T-helper 9 cell (primary cell): ENCODE measurements around the gene PRPSAP1.
"Not testable (repeated sequence)": the region's sequence is repeated elsewhere in the genome, so short reads cannot be mapped to it uniquely, and the experiment has no call there.

Source experiments
- DNase-seq: peaks from one replicate; pipeline ENCODE4 v3.0.0-alpha.2; 2020

PRPSAP1 gene

GRCh38 chr17:76276461-76277299, 77.0 kb downstream of the PRPSAP1 start:
- no peak for DNase-seq

GRCh38 chr17:76276069-76276431, 77.7 kb downstream of the PRPSAP1 start:
- DNase-seq: no peak

- no peak for DNase-seq
Measured at GRCh38 chr17:76275382-76276068, 78.2 kb downstream of the PRPSAP1 start.

GRCh38 chr17:76274112-76274956, 79.4 kb downstream of the PRPSAP1 start:
- no peak for DNase-seq

GRCh38 chr17:76273445-76274111, 80.1 kb downstream of the PRPSAP1 start:
- DNase-seq: no peak

GRCh38 chr17:76272541-76273444, 80.9 kb downstream of the PRPSAP1 start:
- no peak for DNase-seq

GRCh38 chr17:76271669-76272540, 81.8 kb downstream of the PRPSAP1 start:
- peak; percentile 52 for DNase-seq

- no peak for DNase-seq
Measured at GRCh38 chr17:76270770-76271668, 82.7 kb downstream of the PRPSAP1 start.

GRCh38 chr17:76270127-76270592, 83.6 kb downstream of the PRPSAP1 start:
- no peak for DNase-seq

- no peak for DNase-seq
Measured at GRCh38 chr17:76268991-76269981, 84.4 kb downstream of the PRPSAP1 start.

- DNase-seq: peak; percentile 69
Measured at GRCh38 chr17:76268015-76268749, 85.5 kb downstream of the PRPSAP1 start.

- DNase-seq: not testable (repeated sequence)
Measured at GRCh38 chr17:76267581-76268001, 86.1 kb downstream of the PRPSAP1 start.

GRCh38 chr17:76267051-76267576, 86.6 kb downstream of the PRPSAP1 start:
- DNase-seq: no peak

GRCh38 chr17:76266244-76266938, 87.3 kb downstream of the PRPSAP1 start:
- DNase-seq: no peak

GRCh38 chr17:76265624-76266243, 88.0 kb downstream of the PRPSAP1 start:
- peak; percentile 48 for DNase-seq
